Measurements from ENCODE around the gene TENM4.
"Not testable (repeated sequence)": the region's sequence is repeated elsewhere in the genome, so short reads cannot be mapped to it uniquely, and the experiment has no call there.

DNA sequence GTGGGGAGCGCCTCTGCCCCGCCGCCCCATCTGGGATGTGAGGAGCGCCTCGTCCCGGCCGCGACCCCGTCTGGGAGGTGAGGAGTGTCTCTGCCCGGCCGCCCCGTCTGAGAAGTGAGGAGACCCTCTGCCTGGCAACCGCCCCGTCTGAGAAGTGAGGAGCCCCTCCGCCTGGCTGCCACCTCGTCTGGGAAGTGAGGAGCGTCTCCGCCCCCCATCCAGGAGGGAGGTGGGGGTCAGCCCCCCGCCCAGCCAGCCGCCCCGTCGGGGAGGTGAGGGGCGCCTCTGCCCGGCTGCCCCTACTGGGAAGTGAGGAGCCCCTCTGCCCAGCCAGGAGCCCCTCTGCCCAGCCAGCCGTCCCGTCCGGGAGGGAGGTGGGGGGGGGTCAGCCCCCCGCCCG lies 249.1 kb downstream of the TENM4 start:
- not testable (repeated sequence) for TF ChIP-seq SP1 (IDR thresholded peaks at IDR 0.05); CTBP1 (IDR thresholded peaks at IDR 0.05; ENCODE audit: borderline replicate concordance)

Measured in HEK293T (cell line).